Hindlimb muscle (tissue), 1 donor: Measurements from ENCODE around the gene NAA16. TPM values are rescaled to one million over a fixed set of nuclear protein-coding genes. Genes with fewer than 3 reads are reported as not detected.
"Not testable (repeated sequence)": the region's sequence is repeated elsewhere in the genome, so short reads cannot be mapped to it uniquely, and the experiment has no call there.

Experiments used
- DNase-seq: peaks from one replicate; pipeline ENCODE4 v3.0.0-alpha.2; 2013
- polyA plus RNA-seq: library from polyadenylated mRNA; unstranded; fragments of 120-200 nt; gene quantifications from one replicate; pipeline ENCODE4 v1.2.1, GENCODE V29; 2013; ENCODE audit not compliant: insufficient read length

Gene NAA16
- polyA plus RNA-seq, 1 donor, result 22.1 TPM

DNA sequence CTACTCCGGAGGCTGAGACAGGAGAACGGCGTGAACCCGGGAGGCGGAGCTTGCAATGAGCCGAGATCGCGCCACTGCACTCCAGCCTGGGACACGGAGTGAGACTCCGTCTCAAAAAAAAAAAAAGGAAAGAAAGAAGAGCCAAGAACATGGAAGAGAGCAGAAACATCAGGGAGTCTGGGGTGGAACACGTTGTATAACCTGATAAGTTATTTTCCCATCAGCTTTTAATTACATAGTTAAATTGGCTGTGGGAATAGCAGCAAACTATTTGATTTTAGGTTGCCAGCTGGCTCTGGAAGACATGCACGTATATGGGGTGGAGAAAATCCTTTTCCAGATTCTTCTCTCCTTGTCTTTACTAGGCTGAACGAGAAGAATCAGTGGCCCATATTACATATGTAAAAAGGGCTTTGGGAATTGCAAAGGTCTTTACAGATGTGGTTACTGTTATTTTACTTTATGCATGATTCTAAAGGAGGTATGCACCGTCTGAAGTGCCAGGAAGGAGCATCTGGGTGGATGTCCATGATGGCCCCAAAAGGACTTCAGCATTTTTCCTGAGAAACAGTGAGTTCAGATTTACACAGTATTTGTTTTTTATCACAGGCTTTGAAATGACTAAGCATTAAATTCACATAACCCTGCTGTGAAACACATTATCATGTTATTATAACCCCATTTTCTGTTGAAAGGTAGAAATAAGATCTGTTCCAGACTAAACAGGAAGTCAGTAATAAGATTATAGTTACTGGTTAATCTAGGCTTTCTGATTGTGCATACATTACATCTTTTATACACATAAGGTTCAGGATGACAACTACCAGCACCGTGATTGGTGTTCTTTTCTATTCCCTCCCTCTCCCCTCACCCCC, 4.6 kb upstream of the NAA16 start:
- no peak for DNase-seq

DNA sequence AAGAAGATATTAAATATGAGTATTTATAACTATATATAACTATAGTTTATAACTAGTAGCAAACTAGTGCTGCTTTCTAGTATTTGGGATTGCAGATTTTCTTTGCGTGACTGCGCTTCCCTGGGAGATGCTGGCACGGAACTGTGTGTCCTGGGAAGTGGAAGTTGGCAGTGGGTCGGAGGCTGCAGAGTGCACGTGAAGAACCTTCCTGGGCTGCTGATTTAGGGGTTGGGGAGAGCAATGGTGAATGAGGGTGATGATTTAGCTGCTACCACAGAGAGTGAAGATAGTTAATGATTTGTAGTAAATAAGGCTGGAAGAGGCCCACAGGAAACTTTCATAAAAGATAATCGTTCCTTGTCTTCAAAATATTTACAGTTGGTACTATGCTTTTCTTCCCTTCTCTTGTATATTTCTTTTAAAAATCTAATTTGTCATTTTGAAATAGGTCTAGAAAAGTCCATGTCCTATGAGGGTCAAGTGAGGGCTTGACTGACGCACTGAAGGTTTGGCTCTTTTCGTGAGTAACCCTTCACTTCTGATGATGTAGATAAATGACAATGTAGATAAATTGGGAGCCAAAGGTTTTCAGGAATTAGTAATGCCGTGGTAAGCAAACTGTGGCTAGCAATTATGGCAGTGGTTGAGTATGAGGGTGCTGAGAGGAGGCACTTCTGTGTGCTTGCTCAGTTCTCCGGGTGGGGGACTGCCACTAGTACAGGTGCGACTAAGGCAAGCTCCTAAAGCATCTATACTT, 3.0 kb upstream of the NAA16 start:
- no peak for DNase-seq

DNA sequence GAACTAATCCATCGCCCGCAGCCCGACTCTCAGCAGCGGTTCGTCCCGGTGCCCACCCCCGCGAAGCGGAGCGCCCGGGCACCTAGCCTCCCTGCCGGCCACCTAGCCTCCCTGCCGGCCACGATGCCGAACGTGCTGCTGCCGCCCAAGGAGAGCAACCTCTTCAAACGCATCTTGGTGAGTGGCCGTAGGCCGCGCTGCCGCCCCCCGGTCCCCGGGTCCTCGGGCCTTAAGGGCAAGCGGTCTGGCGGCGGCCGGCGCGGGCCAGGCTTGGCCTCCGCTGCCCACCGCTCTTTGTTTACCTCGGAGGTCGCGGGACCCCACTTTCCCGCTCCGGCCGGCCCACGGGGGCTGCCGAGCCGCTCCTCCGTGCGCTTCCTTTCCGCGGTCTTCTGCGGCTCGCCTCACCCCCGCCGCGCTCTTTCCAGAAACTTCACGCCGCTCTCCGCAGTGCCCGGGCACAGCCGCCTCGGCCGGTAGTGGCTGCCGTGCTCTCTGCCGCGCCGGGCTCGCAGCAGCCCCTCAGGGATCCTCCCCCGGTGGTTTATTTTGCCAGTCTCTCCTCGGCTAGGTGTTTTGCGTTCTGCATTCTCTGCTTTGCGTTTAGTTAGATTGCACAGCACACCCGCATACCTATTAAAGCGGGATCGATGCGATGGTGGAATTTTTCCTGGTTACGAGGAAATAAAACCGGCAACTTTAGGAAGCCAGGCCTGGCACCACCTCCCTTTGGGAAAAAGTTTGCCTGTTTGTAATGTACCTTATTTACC, 524 bp downstream of the NAA16 start:
- peak; percentile 37 for DNase-seq

DNA sequence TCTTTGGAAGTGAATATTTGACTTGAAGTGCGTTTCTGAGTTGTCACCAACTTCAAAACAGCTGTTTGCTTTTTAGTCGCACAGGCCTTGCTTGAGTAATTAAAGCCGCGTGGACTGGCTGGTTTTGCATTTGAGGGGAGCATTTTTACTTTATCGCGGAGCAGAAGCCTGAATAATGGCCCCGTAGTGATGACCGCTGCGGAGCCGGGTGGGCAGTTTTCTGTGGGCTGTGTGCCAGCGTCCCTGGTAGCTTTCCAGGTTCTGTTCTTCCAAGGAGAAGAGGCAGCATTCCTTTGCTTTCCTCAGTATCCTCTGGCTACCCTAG, 1.1 kb downstream of the NAA16 start:
- peak; percentile 35 for DNase-seq

DNA sequence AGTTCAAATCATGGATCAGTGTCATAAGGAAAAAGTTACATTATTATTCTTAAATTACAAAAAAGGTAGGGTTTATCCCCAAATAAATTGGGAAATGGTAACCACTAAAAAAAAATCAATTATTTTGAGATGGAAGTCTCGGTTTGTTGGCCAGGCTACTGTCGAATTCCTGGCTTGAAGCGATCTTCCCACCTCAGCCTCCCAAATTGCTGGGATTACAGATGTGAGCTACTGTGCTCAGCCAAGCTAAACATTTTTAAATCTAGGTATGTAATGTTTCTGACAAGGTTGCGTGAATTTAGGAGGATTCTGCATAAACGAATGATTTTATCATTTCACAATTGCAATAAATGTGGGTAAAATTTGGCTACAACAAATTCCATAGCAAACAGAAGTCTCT, 2.0 kb downstream of the NAA16 start:
- DNase-seq, result no peak

DNA sequence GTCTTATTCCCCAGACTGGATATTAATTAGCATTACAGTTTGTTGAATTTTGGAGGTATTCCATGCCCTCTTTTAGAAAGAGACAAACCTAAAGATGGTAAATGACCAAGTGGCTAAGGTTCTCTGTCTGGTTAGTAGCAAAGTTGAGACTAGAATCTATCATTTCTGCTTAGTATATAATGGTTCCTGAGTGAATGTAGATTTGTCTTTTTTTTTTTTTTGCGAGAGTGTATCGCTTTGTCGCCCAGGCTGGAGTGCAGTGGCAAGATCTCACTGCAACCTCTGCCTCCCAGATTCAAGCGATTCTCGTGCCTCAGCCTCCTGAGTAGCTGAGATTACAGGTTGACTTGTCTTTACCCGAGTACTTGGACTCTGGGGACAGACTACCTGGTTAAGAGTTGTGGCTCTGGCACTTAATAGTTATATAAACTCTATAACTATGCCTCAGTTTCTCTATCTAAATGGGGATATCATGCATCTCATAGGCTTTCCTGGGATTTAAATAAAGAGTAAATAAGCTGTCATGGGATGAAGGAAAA, 2.7 kb downstream of the NAA16 start:
- no peak for DNase-seq

DNA sequence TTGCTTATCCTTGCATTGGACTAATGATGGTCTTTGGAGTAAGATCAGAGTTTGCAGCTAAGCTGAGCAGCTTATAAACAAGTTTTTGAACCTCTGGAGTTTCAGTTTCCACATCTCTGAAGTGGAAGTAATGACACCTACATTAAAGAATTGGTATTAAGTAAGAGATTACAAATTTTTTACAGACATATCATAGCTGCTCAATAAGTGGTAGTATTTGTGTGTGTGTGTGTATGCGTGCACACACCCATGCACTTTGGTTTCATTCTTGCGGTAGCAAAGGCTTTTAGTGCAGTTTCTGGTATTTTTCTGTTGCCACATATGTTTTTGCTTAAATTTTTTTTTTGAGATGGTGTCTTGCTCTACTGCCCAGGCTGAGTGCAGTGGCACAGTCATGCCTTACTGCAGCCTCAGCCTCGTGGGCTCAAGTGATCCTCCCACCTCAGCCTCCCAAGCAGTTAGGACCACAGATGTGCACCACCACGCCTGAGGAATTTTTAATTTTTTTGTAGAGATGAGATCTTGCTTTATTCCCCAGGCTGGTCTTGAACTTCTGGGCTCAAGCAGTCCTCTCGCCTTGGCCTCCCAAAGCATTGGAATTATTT, 4.5 kb downstream of the NAA16 start:
- DNase-seq, result no peak

DNA sequence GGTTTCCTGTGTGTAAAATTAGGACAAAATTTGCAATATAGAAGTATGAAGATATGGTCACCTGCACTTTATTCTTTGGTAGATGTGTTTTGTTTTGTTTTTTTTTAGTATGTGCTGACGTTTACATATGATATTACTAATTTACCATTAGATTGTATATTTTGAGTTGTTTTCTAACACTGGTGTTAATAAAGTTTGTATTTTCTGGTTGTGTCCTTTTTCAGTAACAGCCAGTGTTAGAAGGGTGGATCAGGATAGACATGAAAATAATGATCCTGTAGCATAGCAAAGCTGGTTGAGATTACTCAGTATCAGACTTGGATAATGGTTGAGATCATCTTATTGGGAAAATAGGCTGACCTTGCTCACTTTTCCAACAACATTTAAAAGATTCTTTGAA, 6.2 kb downstream of the NAA16 start:
- no peak for DNase-seq

DNA sequence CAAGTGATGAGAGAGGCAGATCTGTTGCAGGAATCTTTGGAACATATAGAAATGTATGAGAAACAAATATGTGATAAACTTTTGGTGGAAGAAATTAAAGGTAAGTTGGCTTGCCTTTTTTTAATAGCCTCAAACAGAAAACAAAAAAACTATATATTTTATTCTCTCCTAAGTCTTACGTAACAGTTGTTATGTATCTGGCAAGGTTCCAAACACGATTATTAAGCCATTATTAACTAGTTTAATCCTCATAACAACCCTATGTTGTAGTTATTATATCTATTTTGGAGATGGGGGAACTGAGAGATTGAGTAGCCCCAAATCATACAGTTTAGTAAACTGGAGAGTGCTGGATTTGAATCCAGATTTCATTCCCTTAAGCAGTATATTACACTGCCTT, 14.7 kb downstream of the NAA16 start:
- no peak for DNase-seq

DNA sequence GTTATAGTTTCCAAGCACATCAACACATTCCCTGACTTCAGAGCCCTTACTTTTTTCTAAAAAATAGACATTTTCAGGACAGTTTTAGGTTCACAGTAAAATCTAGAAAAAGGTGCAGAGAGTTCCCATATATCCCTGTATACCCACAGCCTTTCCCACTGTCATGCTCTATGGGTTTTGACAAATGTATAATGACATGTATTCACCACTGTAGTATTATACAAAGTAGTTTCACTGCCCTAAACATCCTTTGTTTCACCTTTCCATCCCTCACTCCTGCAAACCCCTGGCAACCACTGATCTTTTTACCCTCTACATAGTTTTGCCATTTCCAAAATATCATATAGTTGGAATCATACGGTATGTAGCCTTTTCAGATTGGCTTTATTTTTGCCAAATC, 15.6 kb downstream of the NAA16 start:
- no peak for DNase-seq

DNA sequence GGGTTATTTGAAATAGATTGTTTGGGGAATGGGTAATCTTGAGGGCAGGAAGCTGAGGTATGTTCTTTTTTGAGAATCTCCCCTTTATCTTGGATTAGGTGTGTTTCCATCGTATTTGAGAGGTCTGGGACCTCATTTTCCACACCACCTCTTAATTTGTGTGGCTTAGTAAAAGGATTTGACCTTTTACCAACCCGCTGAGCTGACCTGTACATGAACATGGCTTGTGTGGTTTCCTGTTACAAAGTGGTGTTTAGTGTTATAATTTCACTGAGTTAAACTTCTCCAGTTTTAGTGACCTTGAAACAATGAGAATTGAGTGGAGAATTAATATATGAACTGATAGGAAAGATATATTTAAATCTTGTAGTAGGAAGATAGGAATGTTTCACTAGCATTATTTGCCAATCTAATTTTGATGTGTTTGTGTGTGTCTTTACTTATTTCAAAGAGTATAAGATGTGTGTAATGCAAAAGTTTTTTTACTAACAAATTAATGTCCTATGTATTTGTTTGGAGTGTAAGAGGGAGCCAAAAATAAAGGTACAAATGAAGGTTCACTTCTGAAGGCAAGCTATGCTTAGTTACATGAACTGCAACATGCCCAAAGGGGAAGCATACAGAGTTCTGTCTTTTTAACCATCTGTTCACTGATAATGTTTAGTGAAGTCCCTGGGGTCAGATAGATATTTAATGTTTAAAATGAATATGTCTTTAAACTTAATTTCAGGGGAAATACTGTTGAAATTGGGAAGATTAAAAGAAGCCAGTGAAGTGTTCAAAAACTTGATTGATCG, 17.1 kb downstream of the NAA16 start:
- no peak for DNase-seq

DNA sequence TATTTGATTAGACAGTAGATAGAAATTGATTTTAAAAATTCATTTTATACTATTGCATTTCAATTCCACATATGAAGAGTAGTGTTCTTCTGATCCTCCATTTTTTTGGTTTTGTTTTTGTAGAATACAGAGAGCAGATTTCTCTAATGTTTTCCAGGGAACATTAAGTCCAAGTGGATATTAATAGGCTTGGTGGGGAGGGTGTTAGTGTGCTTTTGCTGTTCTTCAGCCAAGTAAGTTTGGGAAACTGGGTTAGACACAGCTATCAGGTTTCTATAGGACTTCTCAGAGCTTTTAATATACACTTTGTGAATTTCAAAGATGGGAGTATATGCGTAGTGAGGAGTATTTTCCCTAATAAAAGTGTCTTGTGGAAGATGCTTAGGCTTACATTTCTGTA, 21.8 kb downstream of the NAA16 start:
- no peak for DNase-seq

DNA sequence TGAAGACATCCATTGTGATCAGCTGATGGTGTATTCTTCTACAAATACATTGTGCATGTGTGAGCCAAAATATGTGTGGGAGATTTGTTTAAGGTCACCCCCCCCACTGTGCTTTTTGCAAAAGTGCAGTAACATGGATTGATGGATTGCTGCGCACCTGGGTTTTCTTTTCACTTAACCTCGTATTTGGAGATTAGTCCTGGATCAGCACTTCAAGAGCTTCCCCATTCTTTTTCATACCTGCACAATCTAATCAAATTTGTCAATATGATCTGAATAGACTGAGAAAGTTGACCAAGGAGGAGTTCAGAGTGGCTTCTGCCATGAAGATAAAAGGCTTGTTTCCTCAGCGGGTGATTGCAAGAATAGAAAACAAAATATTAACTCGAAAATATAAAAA, 23.7 kb downstream of the NAA16 start:
- DNase-seq, result no peak

DNA sequence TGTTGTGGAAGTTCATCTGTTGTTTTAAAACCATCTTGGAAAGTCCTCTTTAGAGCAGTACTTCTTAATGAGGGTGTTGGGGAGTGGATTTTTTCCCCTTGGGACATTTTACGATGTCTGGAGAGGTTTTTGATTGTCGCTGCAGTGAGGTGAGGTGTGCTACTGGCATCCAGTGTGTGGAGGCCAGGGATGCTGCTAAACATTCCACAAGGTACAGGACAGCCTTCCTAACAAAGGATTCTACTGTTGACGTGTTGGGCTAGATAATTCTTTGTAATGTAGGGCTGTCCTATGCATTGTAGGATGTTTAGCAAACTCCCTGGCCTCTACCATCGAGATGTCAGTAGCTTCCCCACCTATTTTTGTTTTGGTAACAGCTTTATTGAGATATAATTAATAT, 33.3 kb downstream of the NAA16 start:
- DNase-seq, result no peak

DNA sequence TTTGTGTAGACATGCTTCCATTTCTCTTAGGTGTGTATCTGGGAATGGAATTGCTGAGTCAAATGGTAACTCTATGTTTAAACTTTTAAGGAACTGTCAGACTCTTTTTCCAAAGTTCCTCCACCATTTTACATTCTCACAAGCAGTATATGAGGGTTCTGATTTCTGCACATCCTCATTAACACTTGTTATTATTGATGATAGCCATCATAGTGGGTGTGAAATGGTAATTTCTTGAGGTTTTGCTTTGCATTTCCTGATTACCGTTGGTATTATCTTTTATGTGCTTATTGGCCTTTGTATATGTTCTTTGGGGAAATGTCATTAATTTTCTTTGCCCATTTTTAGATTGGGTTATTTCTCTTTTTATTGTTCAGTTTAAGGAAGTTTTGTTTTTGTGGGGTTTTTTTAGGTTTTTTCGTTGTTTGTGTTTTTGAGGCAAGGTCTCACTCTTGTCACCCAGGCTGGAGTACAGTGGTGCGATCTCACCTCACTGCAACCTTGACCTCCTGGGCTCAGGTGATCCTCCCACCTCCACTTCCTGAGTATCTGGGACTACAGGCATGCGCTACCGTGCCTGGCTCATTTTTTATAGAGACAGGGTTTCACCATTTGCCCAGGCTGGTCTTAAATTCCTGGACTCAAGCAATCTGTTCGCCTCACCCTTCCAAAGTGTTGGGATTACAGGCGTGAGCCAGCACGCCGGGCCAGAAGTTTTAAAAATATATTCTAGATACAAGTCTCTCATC, 34.3 kb downstream of the NAA16 start:
- DNase-seq, result no peak

DNA sequence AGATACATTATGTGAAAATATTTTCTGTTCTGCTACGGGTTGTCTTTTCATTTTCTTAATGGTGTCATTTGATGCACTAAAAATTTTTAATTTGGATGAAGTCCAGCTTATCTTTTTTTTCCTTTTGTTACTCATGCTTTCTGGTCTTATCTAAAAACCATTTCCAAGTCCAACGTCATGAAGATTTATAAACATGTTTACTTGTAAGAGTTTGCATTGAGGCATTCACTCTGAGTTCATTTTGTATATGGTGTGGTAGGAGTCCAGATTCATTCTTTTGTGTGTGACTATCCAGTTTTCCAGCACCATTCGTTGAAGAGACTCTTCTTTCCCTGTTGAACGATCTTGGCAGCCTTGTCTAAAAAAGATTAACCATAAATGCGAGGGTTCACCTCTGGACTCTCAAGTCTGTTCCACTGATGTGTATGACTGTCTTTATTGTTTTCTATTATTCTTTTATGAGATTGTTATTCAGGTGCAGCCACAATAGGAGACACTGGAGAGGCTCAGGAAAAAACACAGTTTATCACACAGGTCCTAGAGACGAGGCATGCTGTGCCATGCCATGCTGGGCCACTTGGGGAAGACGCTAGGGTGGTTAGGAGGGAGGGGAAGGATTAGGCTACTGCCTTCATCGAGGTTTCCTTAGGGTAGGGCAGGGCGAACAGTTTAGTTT, 35.0 kb downstream of the NAA16 start:
- DNase-seq, result no peak

DNA sequence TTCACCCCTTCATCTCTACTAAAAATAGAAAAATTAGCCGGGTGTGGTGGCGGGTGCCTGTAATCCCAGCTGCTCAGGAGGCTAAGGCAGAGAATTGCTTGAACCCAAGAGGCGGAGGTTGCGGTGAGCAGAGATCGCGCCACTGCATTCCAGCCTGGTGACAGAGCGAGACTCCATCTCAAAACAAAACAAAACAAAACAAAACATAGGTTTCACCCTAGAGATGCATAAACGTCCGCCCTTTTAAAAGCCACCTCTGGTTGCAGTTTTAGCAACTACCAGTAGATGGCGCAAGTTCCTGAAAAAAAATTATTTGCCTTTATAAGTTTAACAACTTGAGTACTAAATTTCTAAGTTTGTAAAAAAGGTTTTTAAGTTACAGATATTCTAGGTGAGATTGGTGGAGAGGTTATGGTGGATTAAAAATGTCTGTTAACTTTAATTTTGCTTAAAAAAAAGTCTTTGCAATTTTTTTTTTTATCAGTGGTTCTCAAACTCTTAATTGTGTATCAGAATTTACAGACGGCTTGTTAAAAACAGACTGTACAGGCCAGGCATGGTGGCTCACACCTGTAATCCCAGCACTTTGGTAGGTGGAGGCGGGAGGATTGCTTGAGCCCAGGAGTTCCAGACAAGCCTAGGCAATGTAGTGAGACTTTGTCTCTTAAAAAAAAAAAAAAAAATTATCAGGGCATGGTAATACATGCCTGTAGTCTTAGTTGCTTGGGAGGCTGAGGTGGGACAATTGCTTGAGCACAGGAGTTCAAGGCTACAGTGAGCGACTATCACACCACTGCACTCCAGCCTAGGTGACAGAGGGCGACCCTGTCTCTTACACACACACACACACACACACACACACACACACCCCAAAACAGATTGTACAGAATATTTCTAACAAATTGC, 42.1 kb downstream of the NAA16 start:
- peak; percentile 34 for DNase-seq

DNA sequence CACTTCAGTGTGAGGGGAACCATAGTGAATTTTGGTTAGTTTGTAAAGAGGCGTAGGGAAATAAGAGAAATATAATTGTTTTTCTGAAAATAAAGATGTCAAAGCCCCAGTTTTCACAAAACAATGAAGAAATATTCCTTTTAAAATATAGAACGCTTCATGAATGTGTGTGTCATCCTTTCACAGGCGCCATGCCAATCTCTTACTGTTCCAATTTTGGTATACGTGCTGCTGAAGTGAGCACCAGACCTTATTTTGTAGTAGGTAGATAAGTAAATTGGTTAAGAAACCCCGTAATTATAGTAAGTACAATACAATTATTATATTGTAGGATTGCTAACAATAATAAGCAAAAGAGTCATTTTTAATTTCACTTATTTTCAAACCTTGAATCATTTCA, 43.3 kb downstream of the NAA16 start:
- DNase-seq, result no peak

DNA sequence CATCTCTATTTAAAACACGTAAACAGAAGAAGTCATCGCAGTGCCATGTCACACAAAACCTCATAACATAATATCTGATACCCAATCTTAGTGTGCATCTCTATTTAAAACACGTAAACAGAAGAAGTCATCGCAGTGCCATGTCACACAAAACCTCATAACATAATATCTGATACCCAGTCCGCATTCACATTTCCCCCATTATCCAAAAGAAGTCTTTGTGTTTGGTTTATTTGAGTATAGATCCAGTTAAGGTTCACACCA, 45.2 kb downstream of the NAA16 start:
- not testable (repeated sequence) for DNase-seq

DNA sequence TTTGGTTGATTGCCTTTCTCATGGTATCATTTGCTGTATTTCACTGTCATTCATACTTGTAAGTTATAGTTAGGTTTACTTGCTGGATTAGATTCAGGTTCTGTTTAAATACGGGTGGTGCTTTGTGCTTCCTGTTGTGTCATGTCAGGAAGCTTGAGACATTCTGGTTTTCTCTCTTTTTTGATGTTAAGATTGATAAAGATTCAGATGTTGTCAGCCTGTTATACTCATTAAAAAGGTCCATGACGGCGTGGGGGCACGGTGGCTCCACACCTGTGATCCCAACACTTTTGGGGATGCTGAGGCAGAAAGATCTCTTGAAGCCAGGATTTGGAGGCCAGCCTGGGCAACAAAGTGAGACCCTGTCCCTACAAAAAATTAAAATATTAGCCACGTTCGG, 45.7 kb downstream of the NAA16 start:
- no peak for DNase-seq
